Glomerular visceral epithelial cell (primary cell): ENCODE data around the gene ALDH5A1.
A peak's percentile ranks its signal among the peaks of the same experiment; 100 is the strongest.
"Not testable (repeated sequence)": the region's sequence is repeated elsewhere in the genome, so short reads cannot be mapped to it uniquely, and the experiment has no call there.

ENCODE experiments used
- DNase-seq: peaks from one replicate; pipeline ENCODE4 v3.0.0-alpha.2; 2016; ENCODE audit errors: extremely low spot score

ALDH5A1 gene

GRCh38 chr6:24486065-24486464 lies 8.7 kb upstream of the ALDH5A1 start:
- no peak for DNase-seq

GRCh38 chr6:24489470-24489869 lies 5.3 kb upstream of the ALDH5A1 start, which contains the start of gene GPLD1:
Gene GPLD1 (minus strand): TSS chr6:24489578. CDS start chr6:24489511, 67 bp downstream.
- no peak for DNase-seq

- DNase-seq: no peak
Observed at GRCh38 chr6:24489881-24490280, 4.9 kb upstream of the ALDH5A1 start.

- no peak for DNase-seq
Observed at GRCh38 chr6:24490948-24491347, 3.8 kb upstream of the ALDH5A1 start.

- no peak for DNase-seq
Observed at GRCh38 chr6:24492475-24492874, 2.3 kb upstream of the ALDH5A1 start.

GRCh38 chr6:24493945-24494820 lies 586 bp upstream of the ALDH5A1 start:
- no peak for DNase-seq

- DNase-seq: no peak
Observed at GRCh38 chr6:24497254-24497970, 2.6 kb downstream of the ALDH5A1 start.

GRCh38 chr6:24500683-24501082 lies 5.9 kb downstream of the ALDH5A1 start:
- DNase-seq: no peak

GRCh38 chr6:24501374-24501773 lies 6.6 kb downstream of the ALDH5A1 start:
- DNase-seq: no peak

- DNase-seq: no peak
Observed at GRCh38 chr6:24501914-24502313, 7.1 kb downstream of the ALDH5A1 start.

GRCh38 chr6:24504287-24504648 lies 9.5 kb downstream of the ALDH5A1 start:
- DNase-seq: no peak

- no peak for DNase-seq
Observed at GRCh38 chr6:24504649-24505586, 10.1 kb downstream of the ALDH5A1 start.

- DNase-seq: no peak
Observed at GRCh38 chr6:24506814-24507520, 12.2 kb downstream of the ALDH5A1 start.

- DNase-seq: not testable (repeated sequence)
Observed at GRCh38 chr6:24511976-24512375, 17.2 kb downstream of the ALDH5A1 start.

GRCh38 chr6:24513602-24514001 lies 18.8 kb downstream of the ALDH5A1 start:
- DNase-seq: no peak

- DNase-seq: no peak
Observed at GRCh38 chr6:24517659-24518543, 23.1 kb downstream of the ALDH5A1 start.

GRCh38 chr6:24520929-24521546 lies 26.3 kb downstream of the ALDH5A1 start:
- peak; percentile 30 for DNase-seq

GRCh38 chr6:24522228-24523176 lies 27.7 kb downstream of the ALDH5A1 start:
- DNase-seq: peak; percentile 92

- no peak for DNase-seq
Observed at GRCh38 chr6:24524329-24524728, 29.6 kb downstream of the ALDH5A1 start.
